HepG2 (cell line): ENCODE measurements around the gene RIPOR1. TPM values are rescaled to one million over a fixed set of nuclear protein-coding genes. Genes with fewer than 3 reads are reported as not detected.

ENCODE experiments used
- MTF1 ChIP-seq: sonication (generic); formaldehyde crosslinking; IDR thresholded peaks from 2 replicates; pipeline ENCODE4 v1.5.0; 2020; ENCODE audit warnings: missing genetic modification reagents
- SMAD3 ChIP-seq: sonication (generic); formaldehyde crosslinking; IDR thresholded peaks from 2 replicates; pipeline ENCODE4 v1.4.0; 2020; ENCODE audit warnings: missing genetic modification reagents
- ZNF138 ChIP-seq: sonication (generic); formaldehyde crosslinking; IDR thresholded peaks from 2 replicates; pipeline ENCODE4 v1.5.0; 2020; ENCODE audit warnings: mild to moderate bottlenecking, low read depth, missing genetic modification reagents
- ZNF251 ChIP-seq: sonication (generic); formaldehyde crosslinking; IDR thresholded peaks from 2 replicates; pipeline ENCODE4 v1.9.0; 2021; ENCODE audit warnings: mild to moderate bottlenecking, missing genetic modification reagents
- ZNF30 ChIP-seq: sonication (generic); formaldehyde crosslinking; IDR thresholded peaks from 2 replicates; pipeline ENCODE4 v1.5.0; 2020; ENCODE audit warnings: mild to moderate bottlenecking, missing genetic modification reagents
- polyA plus RNA-seq, 8 experiments: library from polyadenylated mRNA; depleted of rRNA in 3 of 8; stranded (reverse) in 7 of 8; unstranded in 1 of 8; fragments of >200 nt; fragmentation: Illumina TruSeq in 4 of 8; extraction: Trizol in 4 of 8; gene quantifications; 2 replicates each; pipeline versions ENCODE4 v1.2.1 to v1.2.3, GENCODE V29; 2011 to 2016; ENCODE audit warnings: low read depth in 4 of 8, missing spikeins in 1 of 8, mixed read lengths in 1 of 8; ENCODE audit not compliant: insufficient read depth in 1 of 8
- total RNA-seq, 5 experiments: library from RNA; depleted of rRNA; stranded (reverse); fragments of >200 nt; fragmentation: Illumina TruSeq; extraction: Trizol; gene quantifications; 2 replicates each; pipeline ENCODE4 v1.2.3, GENCODE V29; 2016; ENCODE audit warnings: low read depth in 1 of 5
- TF ChIP-seq, protein P1 (sequence below): sonication (generic); formaldehyde crosslinking; IDR thresholded peaks from 2 replicates; pipeline ENCODE4 v1.4.0; 2020; ENCODE audit warnings: missing genetic modification reagents
- TF ChIP-seq, protein P2 (sequence below): sonication (generic); formaldehyde crosslinking; IDR thresholded peaks from 2 replicates; pipeline ENCODE4 v1.4.0; 2020; ENCODE audit warnings: missing genetic modification reagents
- TF ChIP-seq, protein P3 (sequence below): sonication (generic); formaldehyde crosslinking; IDR thresholded peaks from 2 replicates; pipeline ENCODE4 v1.4.0; 2020; ENCODE audit warnings: missing genetic modification reagents, borderline replicate concordance

The RIPOR1 gene
- total and polyA plus RNA-seq, 2 of the 13 experiments (the other 11 are each of a cell fraction or from before 2014, with no cell fraction given): 4.6 to 8.1 TPM

DNA sequence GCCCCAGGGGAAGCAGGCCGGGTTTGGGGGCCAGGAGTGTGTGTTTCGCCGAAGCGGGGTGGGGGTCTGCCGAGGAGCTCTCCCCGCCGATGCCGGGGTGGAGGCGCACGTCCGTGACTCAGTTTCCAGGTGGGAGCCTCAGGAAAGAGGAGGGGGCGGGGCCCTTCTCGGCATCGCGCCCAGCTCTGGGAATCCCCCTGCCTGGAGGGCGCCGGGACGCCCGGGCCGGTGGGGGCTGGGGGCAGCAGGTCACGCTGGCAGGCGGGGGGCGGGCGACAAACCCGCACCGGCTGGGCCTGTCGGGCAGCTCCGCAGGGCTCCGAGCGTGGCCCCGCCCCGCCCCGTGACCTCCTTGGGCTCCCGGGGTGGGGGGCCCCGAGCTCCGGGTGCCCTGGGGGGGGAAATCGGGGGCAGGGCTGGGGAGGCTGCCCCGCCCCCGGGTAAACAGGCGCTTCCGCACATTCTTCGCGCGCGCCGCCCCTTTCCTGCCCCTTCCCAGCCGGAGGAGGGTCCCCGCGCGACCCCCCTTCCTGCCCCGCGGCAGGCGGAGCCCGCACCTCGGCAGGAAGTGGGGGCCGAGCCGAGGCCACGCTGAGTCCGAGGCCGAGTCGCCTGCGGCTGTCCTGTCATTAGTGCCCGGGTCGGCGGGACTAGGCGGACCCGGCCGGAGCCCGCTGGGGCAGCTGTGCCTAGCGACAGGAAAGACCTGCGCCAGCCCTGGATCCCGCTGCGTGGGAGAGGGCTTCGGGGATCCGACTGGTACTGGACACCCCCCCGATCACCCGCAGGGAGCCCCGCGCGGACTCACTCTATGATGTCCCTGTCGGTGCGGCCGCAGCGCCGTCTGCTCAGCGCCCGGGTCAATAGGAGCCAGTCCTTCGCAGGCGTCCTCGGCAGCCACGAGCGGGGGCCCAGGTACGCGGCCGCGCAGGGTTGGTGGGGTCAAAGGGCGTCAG, 9.3 kb downstream of the RIPOR1 start (continued):
- TF ChIP-seq, protein P1, sequence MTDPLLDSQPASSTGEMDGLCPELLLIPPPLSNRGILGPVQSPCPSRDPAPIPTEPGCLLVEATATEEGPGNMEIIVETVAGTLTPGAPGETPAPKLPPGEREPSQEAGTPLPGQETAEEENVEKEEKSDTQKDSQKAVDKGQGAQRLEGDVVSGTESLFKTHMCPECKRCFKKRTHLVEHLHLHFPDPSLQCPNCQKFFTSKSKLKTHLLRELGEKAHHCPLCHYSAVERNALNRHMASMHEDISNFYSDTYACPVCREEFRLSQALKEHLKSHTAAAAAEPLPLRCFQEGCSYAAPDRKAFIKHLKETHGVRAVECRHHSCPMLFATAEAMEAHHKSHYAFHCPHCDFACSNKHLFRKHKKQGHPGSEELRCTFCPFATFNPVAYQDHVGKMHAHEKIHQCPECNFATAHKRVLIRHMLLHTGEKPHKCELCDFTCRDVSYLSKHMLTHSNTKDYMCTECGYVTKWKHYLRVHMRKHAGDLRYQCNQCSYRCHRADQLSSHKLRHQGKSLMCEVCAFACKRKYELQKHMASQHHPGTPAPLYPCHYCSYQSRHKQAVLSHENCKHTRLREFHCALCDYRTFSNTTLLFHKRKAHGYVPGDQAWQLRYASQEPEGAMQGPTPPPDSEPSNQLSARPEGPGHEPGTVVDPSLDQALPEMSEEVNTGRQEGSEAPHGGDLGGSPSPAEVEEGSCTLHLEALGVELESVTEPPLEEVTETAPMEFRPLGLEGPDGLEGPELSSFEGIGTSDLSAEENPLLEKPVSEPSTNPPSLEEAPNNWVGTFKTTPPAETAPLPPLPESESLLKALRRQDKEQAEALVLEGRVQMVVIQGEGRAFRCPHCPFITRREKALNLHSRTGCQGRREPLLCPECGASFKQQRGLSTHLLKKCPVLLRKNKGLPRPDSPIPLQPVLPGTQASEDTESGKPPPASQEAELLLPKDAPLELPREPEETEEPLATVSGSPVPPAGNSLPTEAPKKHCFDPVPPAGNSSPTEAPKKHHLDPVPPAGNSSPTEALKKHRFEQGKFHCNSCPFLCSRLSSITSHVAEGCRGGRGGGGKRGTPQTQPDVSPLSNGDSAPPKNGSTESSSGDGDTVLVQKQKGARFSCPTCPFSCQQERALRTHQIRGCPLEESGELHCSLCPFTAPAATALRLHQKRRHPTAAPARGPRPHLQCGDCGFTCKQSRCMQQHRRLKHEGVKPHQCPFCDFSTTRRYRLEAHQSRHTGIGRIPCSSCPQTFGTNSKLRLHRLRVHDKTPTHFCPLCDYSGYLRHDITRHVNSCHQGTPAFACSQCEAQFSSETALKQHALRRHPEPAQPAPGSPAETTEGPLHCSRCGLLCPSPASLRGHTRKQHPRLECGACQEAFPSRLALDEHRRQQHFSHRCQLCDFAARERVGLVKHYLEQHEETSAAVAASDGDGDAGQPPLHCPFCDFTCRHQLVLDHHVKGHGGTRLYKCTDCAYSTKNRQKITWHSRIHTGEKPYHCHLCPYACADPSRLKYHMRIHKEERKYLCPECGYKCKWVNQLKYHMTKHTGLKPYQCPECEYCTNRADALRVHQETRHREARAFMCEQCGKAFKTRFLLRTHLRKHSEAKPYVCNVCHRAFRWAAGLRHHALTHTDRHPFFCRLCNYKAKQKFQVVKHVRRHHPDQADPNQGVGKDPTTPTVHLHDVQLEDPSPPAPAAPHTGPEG (CRISPR knock-in tag): no peak
- TF ChIP-seq MTF1 (CRISPR knock-in tag) (no peak), ZNF251 (CRISPR knock-in tag) (no peak), ZNF30 (CRISPR knock-in tag) (no peak), SMAD3 (CRISPR knock-in tag) (no peak), ZNF138 (CRISPR knock-in tag) (no peak)
- TF ChIP-seq, protein P2, sequence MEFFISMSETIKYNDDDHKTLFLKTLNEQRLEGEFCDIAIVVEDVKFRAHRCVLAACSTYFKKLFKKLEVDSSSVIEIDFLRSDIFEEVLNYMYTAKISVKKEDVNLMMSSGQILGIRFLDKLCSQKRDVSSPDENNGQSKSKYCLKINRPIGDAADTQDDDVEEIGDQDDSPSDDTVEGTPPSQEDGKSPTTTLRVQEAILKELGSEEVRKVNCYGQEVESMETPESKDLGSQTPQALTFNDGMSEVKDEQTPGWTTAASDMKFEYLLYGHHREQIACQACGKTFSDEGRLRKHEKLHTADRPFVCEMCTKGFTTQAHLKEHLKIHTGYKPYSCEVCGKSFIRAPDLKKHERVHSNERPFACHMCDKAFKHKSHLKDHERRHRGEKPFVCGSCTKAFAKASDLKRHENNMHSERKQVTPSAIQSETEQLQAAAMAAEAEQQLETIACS (CRISPR knock-in tag): no peak
- TF ChIP-seq, protein P3, sequence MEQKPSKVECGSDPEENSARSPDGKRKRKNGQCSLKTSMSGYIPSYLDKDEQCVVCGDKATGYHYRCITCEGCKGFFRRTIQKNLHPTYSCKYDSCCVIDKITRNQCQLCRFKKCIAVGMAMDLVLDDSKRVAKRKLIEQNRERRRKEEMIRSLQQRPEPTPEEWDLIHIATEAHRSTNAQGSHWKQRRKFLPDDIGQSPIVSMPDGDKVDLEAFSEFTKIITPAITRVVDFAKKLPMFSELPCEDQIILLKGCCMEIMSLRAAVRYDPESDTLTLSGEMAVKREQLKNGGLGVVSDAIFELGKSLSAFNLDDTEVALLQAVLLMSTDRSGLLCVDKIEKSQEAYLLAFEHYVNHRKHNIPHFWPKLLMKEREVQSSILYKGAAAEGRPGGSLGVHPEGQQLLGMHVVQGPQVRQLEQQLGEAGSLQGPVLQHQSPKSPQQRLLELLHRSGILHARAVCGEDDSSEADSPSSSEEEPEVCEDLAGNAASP (CRISPR knock-in tag): peak; percentile 41; the same call in 1 of the 2 replicates
